Large intestine (tissue), 3 donors: ENCODE results near the gene MAX. TPM values are rescaled to one million over a fixed set of nuclear protein-coding genes. Genes with fewer than 3 reads are reported as not detected.
"Not testable (repeated sequence)": the region's sequence is repeated elsewhere in the genome, so short reads cannot be mapped to it uniquely, and the experiment has no call there.

Experiments
- DNase-seq, 2 donors: peaks; one replicate each; pipeline versions ENCODE4 v3.0.0 to v3.0.0-alpha.2; 2013
- H3K27ac ChIP-seq: one replicate; pipeline ENCODE4 v1.5.1; 2013; ENCODE audit warnings: low read length
- H3K27me3 ChIP-seq: 2 replicates; pipeline ENCODE4 v1.6.1; 2013; ENCODE audit warnings: low read length; ENCODE audit not compliant: control insufficient read depth, insufficient read depth
- H3K36me3 ChIP-seq: 2 replicates; pipeline ENCODE4 v1.6.1; 2013; ENCODE audit warnings: low read length; ENCODE audit not compliant: control insufficient read depth, insufficient read depth
- H3K4me1 ChIP-seq: one replicate; pipeline ENCODE4 v1.6.1; 2013; ENCODE audit warnings: low read length; ENCODE audit not compliant: control insufficient read depth, insufficient read depth
- H3K4me3 ChIP-seq: one replicate; pipeline ENCODE4 v1.5.1; 2013; ENCODE audit warnings: low read length
- H3K9me3 ChIP-seq: one replicate; pipeline ENCODE4 v1.6.1; 2013; ENCODE audit warnings: mild to moderate bottlenecking, low read depth, low read length, moderate library complexity; ENCODE audit not compliant: control insufficient read depth
- WGBS: methylation state at CpG from one replicate; pipeline ENCODE4 v1.1.5; 2013; ENCODE audit warnings: low lambda C conversion rate; ENCODE audit not compliant: insufficient coverage; 5-methylcytosine and 5-hydroxymethylcytosine counted together
- polyA plus RNA-seq: library from polyadenylated mRNA; unstranded; fragments of 120-200 nt; gene quantifications from one replicate; pipeline ENCODE4 v1.2.1, GENCODE V29; 2013

MAX gene
- polyA plus RNA-seq, 1 donor, result 113 TPM

GRCh38 chr14:65087835-65088234 is 14.5 kb downstream of the MAX start:
- H3K27ac ChIP-seq, H3K27me3 ChIP-seq, H3K4me1 ChIP-seq, H3K4me3 ChIP-seq, DNase-seq: not testable (repeated sequence)
- Histone ChIP-seq H3K36me3 (peaks cover 84% of the 10 kb centered on the region), H3K9me3 (peaks cover 12% of the 10 kb centered on the region)
- no CpG with 5 or more reads among the region's 8 CpGs for WGBS

DNA sequence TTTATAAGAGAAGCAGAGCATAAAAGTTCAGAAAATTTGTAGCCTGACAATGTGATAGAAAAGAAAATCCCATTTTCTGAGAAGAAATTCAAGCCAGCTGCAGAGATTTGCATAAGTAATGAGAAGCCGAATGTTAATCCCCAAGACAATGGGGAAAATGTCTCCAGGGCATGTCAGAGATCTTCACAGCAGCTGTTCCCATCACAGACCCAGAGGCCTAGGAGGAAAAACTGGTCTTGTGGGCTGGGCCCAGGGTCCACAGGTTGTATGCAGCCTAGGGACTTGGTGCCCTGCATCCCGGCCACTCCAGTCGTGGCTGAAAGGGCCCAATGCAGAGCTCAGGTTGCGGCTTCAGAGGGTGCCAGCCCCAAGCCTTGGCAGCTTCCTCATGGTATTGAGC is 15.6 kb downstream of the MAX start:
- Histone ChIP-seq H3K36me3 (peaks cover 86% of the 10 kb centered on the region), H3K4me1 (peaks cover 16% of the 10 kb centered on the region), H3K9me3 (peaks cover 12% of the 10 kb centered on the region)
- no CpG with 5 or more reads among the region's 4 CpGs for WGBS
- not testable (repeated sequence) for H3K27me3 ChIP-seq, DNase-seq, H3K4me3 ChIP-seq, H3K27ac ChIP-seq

- WGBS, result 79% methylated on average over 4 of the region's 6 CpGs
Measured at GRCh38 chr14:65084554-65085505, 17.5 kb downstream of the MAX start.

DNA sequence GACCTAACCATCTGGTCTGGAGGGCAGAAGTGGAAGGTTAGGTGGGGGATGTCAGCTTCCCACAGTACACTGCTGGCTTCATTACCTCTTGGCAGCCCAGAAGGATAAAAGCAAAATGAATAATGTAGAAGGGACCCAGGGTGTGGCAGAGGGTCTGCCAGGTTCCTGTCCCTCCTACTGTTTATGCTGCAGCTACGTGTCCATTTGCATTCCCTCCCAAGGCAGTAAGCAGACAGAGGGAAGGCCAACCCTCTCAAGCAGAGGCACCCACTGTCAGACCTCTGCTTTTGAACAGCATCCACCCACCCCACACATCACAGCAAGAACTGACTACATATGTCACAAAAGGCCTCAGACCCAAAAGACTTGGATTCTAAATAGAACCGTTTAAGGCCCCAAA is 19.4 kb downstream of the MAX start:
- no peak overlapping the region for H3K4me3 ChIP-seq
- no peak for DNase-seq
- peaks cover 38% of the 10 kb centered on the region for H3K4me1 ChIP-seq
- WGBS, result no CpG with 5 or more reads among the region's 2 CpGs
- H3K27ac ChIP-seq, result peak overlapping the region; percentile 99
- no peaks in the 10 kb centered on the region for H3K27me3 ChIP-seq
- peaks cover 11% of the 10 kb centered on the region for H3K9me3 ChIP-seq
- H3K36me3 ChIP-seq, result peaks cover 76% of the 10 kb centered on the region

More at GRCh38 chr14:65084554-65085505, 17.5 kb downstream of the MAX start:
- peaks cover 31% of the 10 kb centered on the region for H3K4me1 ChIP-seq
- H3K27ac ChIP-seq, result peak overlapping the region; percentile 99
- DNase-seq, result no peak
- H3K9me3 ChIP-seq, result peaks cover 12% of the 10 kb centered on the region
- no peak overlapping the region for H3K4me3 ChIP-seq
- no peaks in the 10 kb centered on the region for H3K27me3 ChIP-seq
- H3K36me3 ChIP-seq, result peaks cover 76% of the 10 kb centered on the region

GRCh38 chr14:65080960-65081747 is 21.2 kb downstream of the MAX start:
- no peaks in the 10 kb centered on the region for H3K27me3 ChIP-seq
- H3K4me1 ChIP-seq, result peaks cover 42% of the 10 kb centered on the region
- peaks cover 77% of the 10 kb centered on the region for H3K36me3 ChIP-seq
- DNase-seq, result peak; percentile 95 to 99
- WGBS, result 20% methylated on average over 1 of the region's 2 CpGs
- no peak overlapping the region for H3K4me3 ChIP-seq
- H3K9me3 ChIP-seq, result no peaks in the 10 kb centered on the region
- H3K27ac ChIP-seq, result peak overlapping the region; percentile 99

GRCh38 chr14:65079768-65080167 is 22.5 kb downstream of the MAX start:
- H3K4me3 ChIP-seq, result no peak overlapping the region
- peaks cover 42% of the 10 kb centered on the region for H3K4me1 ChIP-seq
- DNase-seq, result peak in 1 of 2 donors; percentile 75
- no peaks in the 10 kb centered on the region for H3K9me3 ChIP-seq
- peak overlapping the region; percentile 99 for H3K27ac ChIP-seq
- peaks cover 79% of the 10 kb centered on the region for H3K36me3 ChIP-seq
- H3K27me3 ChIP-seq, result no peaks in the 10 kb centered on the region
- 60% methylated on average over 1 of the region's 5 CpGs for WGBS

DNA sequence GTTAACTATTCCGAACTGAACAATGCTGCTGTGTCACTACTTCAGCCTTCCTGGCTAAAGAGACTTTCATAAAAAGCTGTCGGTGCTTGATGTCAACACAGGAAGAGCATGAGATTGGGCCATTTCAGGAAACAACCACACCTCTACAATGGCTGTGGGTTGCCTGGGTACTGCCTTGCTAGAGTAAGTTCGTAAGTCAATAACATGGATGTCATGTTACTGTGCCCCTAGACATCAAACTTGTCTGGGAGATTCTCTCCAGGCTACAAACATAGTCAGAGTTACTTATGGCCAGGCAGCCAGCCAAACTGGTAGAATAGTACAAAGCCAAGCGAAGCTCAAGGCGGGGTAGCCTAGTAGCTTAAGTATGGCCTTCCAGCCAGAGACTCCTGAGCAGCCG is 23.1 kb downstream of the MAX start:
- DNase-seq, result no peak
- H3K27ac ChIP-seq, result peak overlapping the region; percentile 99
- 100% methylated on average over 1 of the region's 6 CpGs for WGBS
- H3K4me1 ChIP-seq, result peaks cover 48% of the 10 kb centered on the region
- H3K9me3 ChIP-seq, result no peaks in the 10 kb centered on the region
- H3K27me3 ChIP-seq, result no peaks in the 10 kb centered on the region
- H3K36me3 ChIP-seq, result peaks cover 82% of the 10 kb centered on the region
- no peak overlapping the region for H3K4me3 ChIP-seq

DNA sequence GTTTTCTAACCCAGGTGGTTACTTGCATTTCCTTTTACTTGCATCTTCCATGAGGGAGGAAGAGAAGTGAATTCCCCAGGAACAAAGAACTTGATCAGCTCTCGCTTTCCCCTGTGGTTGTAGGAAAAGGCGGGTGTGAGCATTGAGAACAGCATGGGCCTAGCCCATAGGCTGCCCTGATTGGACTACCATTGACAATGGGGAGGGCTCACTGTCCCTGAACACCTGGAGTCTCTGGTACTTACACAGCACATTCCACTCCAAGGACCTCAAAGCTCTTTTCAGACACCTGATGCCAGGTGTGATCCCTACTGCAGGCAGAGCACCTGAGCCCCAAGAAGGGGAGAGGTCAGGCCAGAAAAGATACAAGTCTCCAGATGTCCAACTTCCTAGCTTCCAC is 25.0 kb downstream of the MAX start:
- no peaks in the 10 kb centered on the region for H3K27me3 ChIP-seq
- DNase-seq, result no peak
- H3K4me3 ChIP-seq, result no peak overlapping the region
- H3K9me3 ChIP-seq, result no peaks in the 10 kb centered on the region
- H3K4me1 ChIP-seq, result peaks cover 58% of the 10 kb centered on the region
- no CpG with 5 or more reads among the region's 2 CpGs for WGBS
- H3K27ac ChIP-seq, result peak overlapping the region; percentile 59
- peaks cover 72% of the 10 kb centered on the region for H3K36me3 ChIP-seq

- no peak for DNase-seq
- H3K4me1 ChIP-seq, result peaks cover 60% of the 10 kb centered on the region
- H3K27me3 ChIP-seq, result no peaks in the 10 kb centered on the region
- H3K4me3 ChIP-seq, result no peak overlapping the region
- WGBS, result 100% methylated on average over 1 of the region's 17 CpGs
- H3K9me3 ChIP-seq, result no peaks in the 10 kb centered on the region
- H3K36me3 ChIP-seq, result peaks cover 69% of the 10 kb centered on the region
- H3K27ac ChIP-seq, result no peak overlapping the region
Measured at GRCh38 chr14:65075628-65076325, 26.5 kb downstream of the MAX start.
